Stomach (tissue), 4 donors: ENCODE results near the gene C18orf63.

Source experiments
- POLR2A ChIP-seq, 4 donors: fragments of 450-650 bp; IDR thresholded peaks; one replicate each; pipeline ENCODE4 v1.6.1; 2016; ENCODE audit warnings: antibody characterized with exemption in 4 of 4, control low read depth in 2 of 4, mild to moderate bottlenecking in 1 of 4, moderate library complexity in 1 of 4
- TF ChIP-seq, protein P1 (sequence below), 7 experiments: fragments of 450-650 bp in 4 of 7; fragments of 200-600 bp in 3 of 7; sonication (generic) in 3 of 7; IDR thresholded peaks; one replicate each; pipeline ENCODE4 v1.5.1; 2016 to 2019; ENCODE audit warnings: antibody characterized with exemption in 7 of 7, control low read depth in 2 of 7, mild to moderate bottlenecking in 1 of 7

GRCh38 chr18:74387383-74387782 lies 71.7 kb downstream of the C18orf63 start:
- TF ChIP-seq, protein P1, sequence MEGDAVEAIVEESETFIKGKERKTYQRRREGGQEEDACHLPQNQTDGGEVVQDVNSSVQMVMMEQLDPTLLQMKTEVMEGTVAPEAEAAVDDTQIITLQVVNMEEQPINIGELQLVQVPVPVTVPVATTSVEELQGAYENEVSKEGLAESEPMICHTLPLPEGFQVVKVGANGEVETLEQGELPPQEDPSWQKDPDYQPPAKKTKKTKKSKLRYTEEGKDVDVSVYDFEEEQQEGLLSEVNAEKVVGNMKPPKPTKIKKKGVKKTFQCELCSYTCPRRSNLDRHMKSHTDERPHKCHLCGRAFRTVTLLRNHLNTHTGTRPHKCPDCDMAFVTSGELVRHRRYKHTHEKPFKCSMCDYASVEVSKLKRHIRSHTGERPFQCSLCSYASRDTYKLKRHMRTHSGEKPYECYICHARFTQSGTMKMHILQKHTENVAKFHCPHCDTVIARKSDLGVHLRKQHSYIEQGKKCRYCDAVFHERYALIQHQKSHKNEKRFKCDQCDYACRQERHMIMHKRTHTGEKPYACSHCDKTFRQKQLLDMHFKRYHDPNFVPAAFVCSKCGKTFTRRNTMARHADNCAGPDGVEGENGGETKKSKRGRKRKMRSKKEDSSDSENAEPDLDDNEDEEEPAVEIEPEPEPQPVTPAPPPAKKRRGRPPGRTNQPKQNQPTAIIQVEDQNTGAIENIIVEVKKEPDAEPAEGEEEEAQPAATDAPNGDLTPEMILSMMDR (IDR thresholded peaks at IDR 0.05) = no peak
- no peak for TF ChIP-seq POLR2A (IDR thresholded peaks at IDR 0.05)
